ENCODE data around the gene CNGA2.

CNGA2 gene

GRCh38 chrX:151712253-151712652 lies 22.3 kb upstream of the CNGA2 start:
- no peak for DNase-seq (ENCODE audit: low spot score)

DNA sequence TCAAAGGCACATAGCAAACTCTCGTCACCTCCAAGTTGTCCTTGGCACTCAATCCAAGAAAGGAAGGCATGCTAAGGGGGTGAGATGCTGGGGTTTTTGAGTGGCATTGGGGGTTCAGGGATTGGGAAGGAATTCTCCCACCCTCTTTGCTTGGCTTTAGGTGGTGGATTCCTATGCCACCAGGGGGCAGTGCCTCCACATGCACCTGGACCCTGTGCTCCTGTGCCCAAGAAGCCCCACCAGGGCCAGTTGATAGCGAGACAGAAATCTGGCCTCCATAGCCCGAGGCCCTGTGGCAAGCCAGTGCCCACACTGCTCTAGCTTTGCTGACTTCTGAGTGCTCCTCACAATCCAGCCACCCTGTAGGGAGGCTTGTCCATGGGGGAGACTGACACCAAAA lies 20.7 kb upstream of the CNGA2 start:
- DNase-seq (ENCODE audit: low spot score), result no peak

DNA sequence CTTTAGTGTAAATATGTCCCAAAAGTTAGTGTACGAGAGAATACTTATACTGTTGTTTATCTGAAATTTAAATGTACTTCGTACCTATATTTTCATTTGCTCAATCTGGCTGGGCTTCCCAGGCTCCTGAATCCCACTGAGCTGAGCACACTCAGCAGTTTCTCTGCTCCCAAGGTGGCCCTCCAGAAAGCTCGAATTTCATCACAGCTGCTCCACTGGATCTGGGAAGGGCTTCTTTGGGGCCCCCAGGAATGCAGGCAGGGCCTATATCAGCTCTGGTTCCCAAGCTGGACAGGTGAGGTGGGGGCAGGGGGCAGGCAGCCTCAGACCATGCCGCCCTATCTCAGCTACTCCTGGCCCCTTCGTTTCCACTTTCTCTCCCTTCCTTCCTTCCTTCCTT lies 20.2 kb upstream of the CNGA2 start:
- DNase-seq (ENCODE audit: low spot score), result no peak

GRCh38 chrX:151715752-151716151 lies 18.8 kb upstream of the CNGA2 start, which contains the start of gene FATE1:
Gene FATE1, plus strand, starts transcription at chrX:151716035. Its CDS starts 85 bp downstream, at chrX:151716120.
- no peak for DNase-seq (ENCODE audit: low spot score)

- DNase-seq (ENCODE audit: low spot score), result no peak
Measured at GRCh38 chrX:151722241-151722846, 12.2 kb upstream of the CNGA2 start.

- no peak for DNase-seq (ENCODE audit: low spot score)
Measured at GRCh38 chrX:151723156-151723760, 11.3 kb upstream of the CNGA2 start.

- DNase-seq (ENCODE audit: low spot score), result no peak
Measured at GRCh38 chrX:151724563-151725337, 9.8 kb upstream of the CNGA2 start.

- no peak for DNase-seq (ENCODE audit: low spot score)
Measured at GRCh38 chrX:151725338-151725614, 9.3 kb upstream of the CNGA2 start.

DNA sequence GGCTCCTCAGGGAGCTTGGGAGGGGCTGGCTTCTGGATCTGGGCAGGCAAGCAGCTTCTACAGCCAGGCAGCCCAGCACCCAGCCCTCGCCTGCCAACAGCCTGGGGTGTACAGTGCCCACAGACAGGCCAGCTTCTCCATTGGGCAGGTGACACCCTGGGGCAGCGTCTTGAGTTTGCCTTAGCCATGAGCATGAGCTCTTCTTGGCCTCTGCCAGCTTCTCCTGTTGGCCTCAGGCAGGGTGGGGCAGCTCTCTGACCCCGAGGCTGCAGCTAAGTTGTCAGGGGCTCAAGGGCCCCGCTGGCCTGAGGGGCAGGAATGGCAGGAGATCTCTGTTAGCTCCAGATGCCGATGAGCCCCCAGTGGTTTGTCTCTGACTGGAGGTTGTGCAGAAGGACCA lies 7.8 kb upstream of the CNGA2 start:
- DNase-seq (ENCODE audit: low spot score), result no peak

DNA sequence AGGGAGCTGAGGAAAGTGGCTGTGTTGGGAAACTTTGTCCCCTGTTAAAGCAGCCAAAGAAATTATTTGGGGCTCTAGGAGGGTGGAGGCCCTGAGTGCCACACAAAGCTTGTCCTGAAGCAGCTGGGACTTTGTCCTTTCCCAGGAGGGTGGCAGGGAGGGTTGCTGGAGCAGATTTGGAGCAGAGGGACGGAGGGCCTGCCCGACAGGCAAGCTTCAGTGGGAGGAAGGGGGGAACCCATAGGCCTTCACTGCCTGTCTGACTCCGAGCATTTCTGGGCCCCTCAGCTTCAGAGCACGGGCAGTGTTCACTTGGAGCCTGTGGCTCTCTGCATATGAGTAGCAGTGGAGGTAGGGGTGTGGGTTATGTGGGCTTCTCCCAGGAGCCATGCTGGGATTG lies 7.2 kb upstream of the CNGA2 start:
- no peak for DNase-seq (ENCODE audit: low spot score)

DNA sequence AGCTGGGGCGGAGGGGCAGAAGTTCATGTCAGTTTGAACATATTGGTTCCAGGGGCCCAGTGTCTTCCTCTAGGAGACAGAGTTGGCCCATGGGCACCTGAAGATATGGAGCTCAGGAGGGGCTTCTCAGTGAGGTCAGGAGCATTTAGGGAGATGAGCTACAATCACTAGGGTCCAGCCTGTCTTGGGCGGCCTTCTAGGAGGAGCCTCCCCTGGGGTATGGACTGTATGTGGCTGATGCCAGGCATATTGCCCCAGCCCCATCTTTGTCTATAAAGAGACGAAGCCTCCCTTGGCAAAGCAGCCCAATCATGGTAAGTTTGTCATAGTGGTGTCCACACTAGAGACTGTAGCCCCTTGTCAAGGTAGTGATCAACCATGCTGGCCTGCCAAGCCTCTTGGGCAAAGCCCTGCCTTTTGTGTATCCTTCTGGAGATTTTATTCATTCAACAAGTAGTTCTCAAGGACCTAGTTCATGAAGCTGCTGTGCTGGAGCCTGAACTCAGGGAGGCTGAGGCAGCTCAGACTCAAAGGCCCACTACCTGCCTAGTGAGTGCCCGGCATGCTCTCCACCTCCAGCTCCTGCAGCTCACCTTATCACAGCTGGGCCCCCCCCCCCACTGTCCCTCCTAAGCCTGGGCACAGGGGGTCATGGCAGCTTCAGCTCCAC lies 5.4 kb upstream of the CNGA2 start:
- no peak for DNase-seq (ENCODE audit: low spot score)

GRCh38 chrX:151735219-151735618 lies 673 bp downstream of the CNGA2 start:
- DNase-seq (ENCODE audit: low spot score), result no peak

DNA sequence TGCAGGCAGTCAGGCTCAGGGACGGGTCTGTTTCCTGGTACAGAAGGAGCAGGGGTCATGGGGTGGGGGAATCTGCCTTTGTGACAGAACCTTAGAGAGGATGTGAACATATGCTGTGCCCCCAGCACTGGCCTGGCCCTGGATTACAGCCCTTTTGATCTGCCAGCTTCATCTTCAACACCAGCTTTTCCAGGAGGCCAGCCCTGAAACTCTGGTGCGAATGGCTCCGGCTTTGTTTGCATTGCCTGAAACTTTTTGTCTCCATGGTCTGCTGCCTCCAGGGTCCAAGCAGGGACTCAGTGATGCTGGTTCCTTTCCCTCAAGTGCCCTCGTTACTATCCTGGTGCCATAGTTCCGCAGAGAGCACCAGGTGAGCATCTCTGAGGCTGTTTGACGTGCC lies 2.1 kb downstream of the CNGA2 start:
- no peak for DNase-seq (ENCODE audit: low spot score)

- no peak for DNase-seq (ENCODE audit: low spot score)
Measured at GRCh38 chrX:151737494-151737893, 2.9 kb downstream of the CNGA2 start.

- no peak for DNase-seq (ENCODE audit: low spot score)
Measured at GRCh38 chrX:151738751-151739150, 4.2 kb downstream of the CNGA2 start.

DNA sequence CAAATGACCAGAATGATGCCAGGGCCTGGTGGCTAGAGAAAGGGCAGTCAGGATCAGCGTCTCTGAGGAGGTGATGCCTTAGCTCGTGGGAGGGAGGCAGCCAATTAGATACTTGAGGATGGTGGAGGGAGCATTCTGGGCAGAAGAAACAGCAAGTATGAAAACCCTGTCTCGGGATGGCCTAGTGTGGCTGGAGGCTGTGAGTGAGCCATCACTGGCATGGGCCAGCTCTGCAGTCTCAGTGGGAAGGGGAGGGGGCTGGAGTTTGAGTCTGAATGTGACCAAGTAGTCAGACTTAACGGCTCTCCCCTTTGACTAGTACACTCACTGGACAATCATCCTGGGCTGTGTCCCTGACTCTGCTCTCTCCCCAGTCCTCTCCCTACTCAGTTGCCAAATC lies 7.1 kb downstream of the CNGA2 start:
- DNase-seq (ENCODE audit: low spot score), result no peak

DNA sequence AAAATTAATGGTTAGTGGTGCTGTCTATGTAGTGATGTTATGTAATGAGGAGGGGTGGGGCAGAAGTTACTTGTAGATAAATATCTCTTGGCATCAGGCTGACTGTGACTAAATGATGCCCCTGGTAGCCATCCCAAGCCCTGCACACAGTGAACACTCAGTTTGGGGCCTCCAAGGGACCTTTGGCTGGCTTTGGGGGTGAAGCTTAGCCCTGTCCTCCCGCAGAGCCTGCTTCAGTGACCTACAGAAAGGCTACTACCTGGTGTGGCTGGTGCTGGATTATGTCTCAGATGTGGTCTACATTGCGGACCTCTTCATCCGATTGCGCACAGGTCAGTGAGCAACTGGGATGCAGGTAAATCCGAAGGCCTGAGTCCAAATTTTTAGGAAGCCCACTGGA lies 7.8 kb downstream of the CNGA2 start:
- DNase-seq (ENCODE audit: low spot score), result no peak

DNA sequence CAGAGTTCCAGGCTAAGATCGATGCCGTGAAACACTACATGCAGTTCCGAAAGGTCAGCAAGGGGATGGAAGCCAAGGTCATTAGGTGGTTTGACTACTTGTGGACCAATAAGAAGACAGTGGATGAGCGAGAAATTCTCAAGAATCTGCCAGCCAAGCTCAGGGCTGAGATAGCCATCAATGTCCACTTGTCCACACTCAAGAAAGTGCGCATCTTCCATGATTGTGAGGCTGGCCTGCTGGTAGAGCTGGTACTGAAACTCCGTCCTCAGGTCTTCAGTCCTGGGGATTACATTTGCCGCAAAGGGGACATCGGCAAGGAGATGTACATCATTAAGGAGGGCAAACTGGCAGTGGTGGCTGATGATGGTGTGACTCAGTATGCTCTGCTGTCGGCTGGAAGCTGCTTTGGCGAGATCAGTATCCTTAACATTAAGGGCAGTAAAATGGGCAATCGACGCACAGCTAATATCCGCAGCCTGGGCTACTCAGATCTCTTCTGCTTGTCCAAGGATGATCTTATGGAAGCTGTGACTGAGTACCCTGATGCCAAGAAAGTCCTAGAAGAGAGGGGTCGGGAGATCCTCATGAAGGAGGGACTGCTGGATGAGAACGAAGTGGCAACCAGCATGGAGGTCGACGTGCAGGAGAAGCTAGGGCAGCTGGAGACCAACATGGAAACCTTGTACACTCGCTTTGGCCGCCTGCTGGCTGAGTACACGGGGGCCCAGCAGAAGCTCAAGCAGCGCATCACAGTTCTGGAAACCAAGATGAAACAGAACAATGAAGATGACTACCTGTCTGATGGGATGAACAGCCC lies 9.3 kb downstream of the CNGA2 start:
- no peak for DNase-seq (ENCODE audit: low spot score)

DNA sequence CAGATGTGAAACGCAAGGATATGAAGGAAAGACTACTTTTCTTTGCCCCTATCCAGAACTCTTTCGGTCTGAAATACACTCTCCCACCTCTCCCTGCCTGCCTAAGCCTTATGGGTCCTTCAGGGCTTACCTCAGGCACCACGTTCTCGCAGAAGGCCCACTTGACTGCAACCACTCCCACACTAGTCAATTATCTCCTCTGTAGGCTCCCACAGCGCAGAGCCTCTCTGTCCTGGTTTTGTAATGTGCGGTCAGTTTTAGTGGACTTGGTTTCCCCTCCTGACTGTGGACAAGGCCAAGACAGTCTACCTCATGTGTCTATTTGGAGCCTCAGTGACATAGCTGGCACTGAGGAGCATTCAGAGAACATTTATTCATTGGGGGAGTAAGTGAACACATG lies 11.1 kb downstream of the CNGA2 start:
- DNase-seq (ENCODE audit: low spot score), result no peak

DNA sequence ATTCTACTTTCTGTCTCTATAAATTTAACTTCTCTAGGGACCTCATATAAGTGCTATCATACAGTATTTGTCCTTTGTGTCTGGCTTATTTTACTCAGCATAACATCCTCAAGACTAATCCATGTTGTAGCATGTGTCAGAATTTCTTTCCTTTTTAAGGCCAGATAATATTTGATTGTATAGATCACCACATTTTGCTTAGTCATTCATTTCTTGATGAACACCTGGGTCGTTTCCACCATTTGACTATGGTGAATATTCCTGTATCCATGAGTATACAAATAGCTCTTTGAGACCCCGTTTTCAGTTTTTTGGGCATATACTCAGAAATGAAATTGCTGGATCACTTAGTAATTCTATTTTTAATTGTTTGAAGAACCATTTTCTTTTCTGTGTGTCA lies 12.0 kb downstream of the CNGA2 start:
- no peak for DNase-seq (ENCODE audit: low spot score)

DNA sequence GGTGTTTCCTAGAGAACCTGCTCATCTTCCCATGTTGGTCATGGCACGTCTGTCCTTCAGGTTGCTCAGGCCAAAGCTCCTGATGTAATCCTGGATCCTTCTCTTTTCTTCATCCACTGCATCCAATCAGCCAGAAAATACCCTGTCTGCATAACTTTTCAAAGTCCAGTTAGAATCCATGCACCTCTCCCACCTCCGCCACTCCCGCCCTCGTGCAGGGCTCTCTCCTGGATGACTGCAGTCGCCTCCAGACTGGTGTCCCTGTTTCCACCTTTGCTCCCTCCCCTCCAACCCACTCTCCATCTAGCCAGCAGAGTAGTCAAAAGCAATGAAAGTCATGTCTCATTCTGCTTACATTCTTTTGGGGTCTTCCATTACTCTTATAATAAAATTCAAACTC lies 16.0 kb downstream of the CNGA2 start:
- DNase-seq (ENCODE audit: low spot score), result no peak

- DNase-seq (ENCODE audit: low spot score), result no peak
Measured at GRCh38 chrX:151752847-151753246, 18.3 kb downstream of the CNGA2 start.

Measured in CD4-positive, alpha-beta T cell treated with Interleukin-15 for 4 hours (primary cell).